Panc1 (cell line): ENCODE measurements around the gene MCF2L2. TPM values are rescaled to one million over a fixed set of nuclear protein-coding genes. Genes with fewer than 3 reads are reported as not detected.

Experiments
- ATAC-seq: fragments of 200-7000 bp; cut with Tn5 transposase; 2 replicates; pipeline ENCODE4 v1.9.1; 2020; ENCODE audit warnings: mild to moderate bottlenecking, moderate library complexity
- BruUV-seq: library from RNA; stranded (reverse); fragments of 400-500 nt; replicated peaks from 2 replicates; lab custom pipeline; 2021; lab: Mats Ljungman, UMichigan
- CTCF ChIA-PET: fragments of 300-600 bp; sonication (Branson Sonifier 250); formaldehyde crosslinking; loops from one replicate; lab custom pipeline; 2022; ENCODE audit warnings: antibody characterized with exemption; lab: Charles Lee
- POLR2A ChIA-PET: fragments of 300-600 bp; sonication (Branson Sonifier 250); formaldehyde crosslinking; loops from one replicate; lab custom pipeline; 2022; ENCODE audit warnings: antibody characterized with exemption; lab: Charles Lee
- DNase-seq: peaks from one replicate; pipeline ENCODE4 v3.0.0-alpha.2; 2010; ENCODE audit warnings: low read depth, low spot score
- H3K27ac ChIP-seq: 2 replicates; pipeline ENCODE4 v1.5.1; 2011; ENCODE audit warnings: mild to moderate bottlenecking, low read length, inconsistent platforms
- H3K27me3 ChIP-seq: fragments of 200-500 bp; sonication (Bioruptor generic); 2 replicates; pipeline ENCODE4 v1.6.0; 2014; ENCODE audit warnings: low read length, inconsistent platforms; ENCODE audit not compliant: control insufficient read depth, insufficient read depth
- H3K36me3 ChIP-seq: fragments of 200-500 bp; sonication (Bioruptor generic); 2 replicates; pipeline ENCODE4 v1.5.1; 2014; ENCODE audit warnings: inconsistent platforms, mild to moderate bottlenecking, low read length, moderate library complexity; ENCODE audit not compliant: control insufficient read depth, insufficient read depth
- H3K4me1 ChIP-seq: 2 replicates; pipeline ENCODE4 v1.5.1; 2011; ENCODE audit warnings: inconsistent platforms, mild to moderate bottlenecking, low read length, moderate library complexity; ENCODE audit not compliant: control insufficient read depth, insufficient read depth
- H3K4me3 ChIP-seq, 2 experiments: 2 replicates each; pipeline ENCODE4 v1.5.1; 2011 to 2012; ENCODE audit warnings: low read depth in 2 of 2, low read length in 2 of 2, mild to moderate bottlenecking in 2 of 2, inconsistent platforms in 1 of 2, moderate library complexity in 1 of 2
- H3K9me3 ChIP-seq: fragments of 200-500 bp; sonication (Bioruptor generic); 2 replicates; pipeline ENCODE4 v1.5.1; 2014; ENCODE audit warnings: low read depth, mild to moderate bottlenecking, inconsistent platforms, low read length, moderate library complexity; ENCODE audit not compliant: control insufficient read depth, insufficient read depth
- POLR2AphosphoS5 ChIP-seq: IDR thresholded peaks from 2 replicates; pipeline ENCODE4 v1.6.1; 2012; ENCODE audit warnings: mild to moderate bottlenecking, low read depth, low read length, moderate library complexity
- REST ChIP-seq, 2 experiments: IDR thresholded peaks; 2 replicates each; pipeline ENCODE4 v1.6.1; 2011 to 2012; ENCODE audit warnings: low read depth in 2 of 2, control low read depth in 1 of 2, low read length in 1 of 2, mild to moderate bottlenecking in 1 of 2, moderate library complexity in 1 of 2; ENCODE audit not compliant: insufficient read depth in 1 of 2
- SIN3A ChIP-seq: IDR thresholded peaks from 2 replicates; pipeline ENCODE4 v1.6.1; 2012; ENCODE audit warnings: low read depth, mild to moderate bottlenecking, low read length, moderate library complexity, borderline replicate concordance; ENCODE audit not compliant: insufficient read depth
- TCF7L2 ChIP-seq: IDR thresholded peaks from 2 replicates; pipeline ENCODE4 v1.6.1; 2011; ENCODE audit warnings: mild to moderate bottlenecking, low read depth, low read length, inconsistent platforms
- in situ Hi-C: cut with HindIII; loops from 2 replicates; pipeline ENCODE4 v1.10.0; 2016; ENCODE audit warnings: low sequenced_read_pairs, low pct_unique_long_range_greater_than_20kb
- intact Hi-C: fragments of 100-400 bp; cut with micrococcal nuclease; formaldehyde crosslinking; loops from one replicate; pipeline ENCODE4 v1.10.0; 2022; ENCODE audit not compliant: unreplicated experiment
- total RNA-seq: library from RNA; stranded (reverse); gene quantifications from one replicate; pipeline ENCODE4 v1.2.1, GENCODE V29; 2021; ENCODE audit not compliant: unreplicated experiment
- TF ChIP-seq, protein P1 (sequence below): fragments of 450-650 bp; IDR thresholded peaks from 2 replicates; pipeline ENCODE4 v1.5.1; 2017; ENCODE audit warnings: mild to moderate bottlenecking

MCF2L2 gene
- total RNA-seq, 1 experiment from 2014 or later, result 1.0 TPM

DNA sequence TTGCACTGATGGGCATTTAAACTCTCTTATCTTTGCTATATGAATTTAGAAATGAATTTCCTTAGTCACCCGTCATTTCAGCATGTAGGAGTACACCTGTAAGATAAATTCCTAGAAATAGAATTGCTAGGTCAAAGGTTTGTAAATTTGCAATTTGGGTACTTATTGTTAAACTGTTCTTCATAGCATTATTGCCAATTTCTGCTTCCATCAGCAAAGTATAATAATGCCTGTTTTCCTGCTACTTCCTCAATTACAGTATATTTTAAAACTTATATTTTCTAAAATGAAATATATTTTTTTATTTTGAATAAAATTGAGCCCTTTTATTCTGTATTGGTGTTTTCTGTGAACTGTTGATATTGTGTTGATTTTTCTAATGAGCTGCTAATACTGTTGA is 16.3 kb upstream of the MCF2L2 start:
- Histone ChIP-seq H3K9me3 (peaks cover 28% of the 10 kb centered on the region; the same call in 1 of the 2 replicates), H3K4me1 (peaks cover 18% of the 10 kb centered on the region), H3K27me3 (peaks cover 2% of the 10 kb centered on the region; the same call in 1 of the 2 replicates), H3K4me3 (no peak overlapping the region), H3K27ac (no peak overlapping the region), H3K36me3 (no peaks in the 10 kb centered on the region)
- intact Hi-C loops (no loop called here), in situ Hi-C loops (no loop called here)
- no TSS peak for BruUV-seq
- TF ChIP-seq, protein P1, sequence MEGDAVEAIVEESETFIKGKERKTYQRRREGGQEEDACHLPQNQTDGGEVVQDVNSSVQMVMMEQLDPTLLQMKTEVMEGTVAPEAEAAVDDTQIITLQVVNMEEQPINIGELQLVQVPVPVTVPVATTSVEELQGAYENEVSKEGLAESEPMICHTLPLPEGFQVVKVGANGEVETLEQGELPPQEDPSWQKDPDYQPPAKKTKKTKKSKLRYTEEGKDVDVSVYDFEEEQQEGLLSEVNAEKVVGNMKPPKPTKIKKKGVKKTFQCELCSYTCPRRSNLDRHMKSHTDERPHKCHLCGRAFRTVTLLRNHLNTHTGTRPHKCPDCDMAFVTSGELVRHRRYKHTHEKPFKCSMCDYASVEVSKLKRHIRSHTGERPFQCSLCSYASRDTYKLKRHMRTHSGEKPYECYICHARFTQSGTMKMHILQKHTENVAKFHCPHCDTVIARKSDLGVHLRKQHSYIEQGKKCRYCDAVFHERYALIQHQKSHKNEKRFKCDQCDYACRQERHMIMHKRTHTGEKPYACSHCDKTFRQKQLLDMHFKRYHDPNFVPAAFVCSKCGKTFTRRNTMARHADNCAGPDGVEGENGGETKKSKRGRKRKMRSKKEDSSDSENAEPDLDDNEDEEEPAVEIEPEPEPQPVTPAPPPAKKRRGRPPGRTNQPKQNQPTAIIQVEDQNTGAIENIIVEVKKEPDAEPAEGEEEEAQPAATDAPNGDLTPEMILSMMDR, result no peak
- DNase-seq (no peak), ATAC-seq (no peak)
- CTCF ChIA-PET, result no interaction called here
- POLR2A ChIA-PET, result no interaction called here

- intact Hi-C loops, result no loop called here
These were observed 15.3 kb upstream of the MCF2L2 start for GRCh38 chr3:183443395-183444385.

More at GRCh38 chr3:183443395-183444385, 15.3 kb upstream of the MCF2L2 start:
- H3K4me3 ChIP-seq, result no peak overlapping the region
- peaks cover 28% of the 10 kb centered on the region; the same call in 1 of the 2 replicates for H3K9me3 ChIP-seq
- ATAC-seq (no peak), DNase-seq (no peak)
- H3K36me3 ChIP-seq, result no peaks in the 10 kb centered on the region
- BruUV-seq, result no TSS peak
- H3K4me1 ChIP-seq, result peaks cover 7% of the 10 kb centered on the region; the same call in 1 of the 2 replicates
- no peak overlapping the region for H3K27ac ChIP-seq
- in situ Hi-C loops, result no loop called here
- TF ChIP-seq TCF7L2 (no peak), POLR2AphosphoS5 (no peak), SIN3A (no peak), REST (IDR thresholded peaks at IDR 0.05; ENCODE audit: insufficient read depth in 1 of 2, low read depth in 2 of 2, low read length in 1 of 2) (no peak)
- TF ChIP-seq, protein P1, result no peak
- ChIA-PET POLR2A (no interaction called here), CTCF (no interaction called here)
- peaks cover 2% of the 10 kb centered on the region; the same call in 1 of the 2 replicates for H3K27me3 ChIP-seq
